PC-3 (cell line): ENCODE results near the gene CCAR1.

ENCODE experiments used
- CTCF ChIP-seq: fragments of 300-600 bp; sonication (generic); conservative IDR thresholded peaks from 2 replicates; pipeline ENCODE4 v1.5.1; 2017; ENCODE audit warnings: antibody characterized with exemption, low read depth, mild to moderate bottlenecking, low read length
- EZH2phosphoT487 ChIP-seq: fragments of 300-600 bp; sonication (generic); IDR thresholded peaks from 2 replicates; pipeline ENCODE4 v1.6.1; 2018; ENCODE audit warnings: mild to moderate bottlenecking, antibody characterized with exemption, low read length, borderline replicate concordance

GRCh38 chr10:68800211-68800610 is 79.2 kb downstream of the CCAR1 start:
- no peak for TF ChIP-seq CTCF
- no peak for TF ChIP-seq EZH2phosphoT487
